GM18858 (cell line): ENCODE data around the gene CSNK1G3.
"Not testable (repeated sequence)": the region's sequence is repeated elsewhere in the genome, so short reads cannot be mapped to it uniquely, and the experiment has no call there.

Source experiments
- ATAC-seq: cut with Tn5 transposase; IDR thresholded peaks from one replicate; pipeline ENCODE4 v1.9.1; 2021; ENCODE audit not compliant: unreplicated experiment

CSNK1G3 gene

DNA sequence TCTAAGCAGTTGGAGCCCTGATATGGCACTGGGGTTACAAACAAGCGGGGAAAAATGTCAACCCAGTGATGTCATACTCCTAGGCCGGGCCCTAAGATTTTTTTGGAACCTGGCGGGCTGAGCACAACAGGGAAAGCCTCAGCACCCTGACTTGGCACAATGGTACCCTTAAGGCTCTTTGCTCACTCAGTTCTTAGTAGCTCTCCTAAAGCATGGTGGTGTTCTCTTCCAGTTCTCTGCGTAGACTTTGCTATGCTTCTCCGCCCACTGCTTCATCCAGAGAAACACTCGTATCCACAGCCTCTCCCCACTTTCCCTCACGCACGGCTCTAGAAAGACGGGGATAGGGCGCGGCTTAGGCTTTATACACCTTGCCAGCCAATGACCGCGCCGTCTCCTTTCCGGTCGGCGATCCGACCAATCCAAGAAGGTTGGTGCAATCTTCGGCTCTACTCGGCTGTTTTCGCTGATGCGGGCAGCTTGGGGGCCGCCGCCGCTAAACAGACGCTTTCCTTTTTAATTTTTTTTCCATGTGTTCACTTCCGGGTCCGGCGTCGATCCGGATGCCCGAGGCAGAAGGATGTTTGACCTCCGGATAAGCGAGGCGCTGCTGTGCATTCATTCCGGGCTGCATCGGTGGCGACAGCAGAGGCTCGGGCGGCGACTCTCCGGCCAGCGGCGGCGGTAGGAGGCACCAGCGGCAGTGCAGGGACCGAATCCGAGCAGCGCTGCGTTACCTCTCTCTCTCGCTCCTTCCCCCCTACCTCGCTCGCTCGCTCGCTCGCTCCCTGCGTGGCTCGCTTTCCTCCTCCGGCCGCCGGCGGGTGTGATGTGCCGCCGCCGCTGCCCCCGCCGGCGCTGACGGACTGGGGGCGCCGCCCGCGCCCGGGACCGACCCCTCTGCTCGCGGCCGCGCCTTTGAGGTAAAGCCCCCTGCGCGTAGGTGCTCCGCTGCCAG lies at the start of gene CSNK1G3:
Gene CSNK1G3, plus strand, starts transcription at position 530 of the 958 bp plus-strand sequence. CDS start 33,487 bp downstream, outside the sequence.
- ATAC-seq, result peak; percentile 91

DNA sequence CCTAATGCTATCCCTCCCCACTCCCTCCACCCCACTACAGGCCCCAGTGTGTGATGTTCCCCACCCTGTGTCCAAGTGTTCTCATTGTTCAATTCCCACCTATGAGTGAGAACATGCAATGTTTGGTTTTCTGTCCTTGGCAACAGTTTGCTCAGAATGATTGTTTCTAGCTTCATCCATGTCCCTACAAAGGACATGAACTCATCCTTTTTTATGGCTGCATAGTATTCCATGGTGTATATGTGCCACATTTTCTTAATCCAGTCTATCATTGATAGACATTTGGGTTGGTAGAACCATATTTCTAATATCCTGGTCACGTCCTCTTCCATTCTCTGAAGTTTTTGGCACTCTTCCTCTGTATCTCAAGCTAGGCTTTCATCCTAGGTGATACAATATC lies 45.1 kb upstream of the CSNK1G3 start:
- not testable (repeated sequence) for ATAC-seq

DNA sequence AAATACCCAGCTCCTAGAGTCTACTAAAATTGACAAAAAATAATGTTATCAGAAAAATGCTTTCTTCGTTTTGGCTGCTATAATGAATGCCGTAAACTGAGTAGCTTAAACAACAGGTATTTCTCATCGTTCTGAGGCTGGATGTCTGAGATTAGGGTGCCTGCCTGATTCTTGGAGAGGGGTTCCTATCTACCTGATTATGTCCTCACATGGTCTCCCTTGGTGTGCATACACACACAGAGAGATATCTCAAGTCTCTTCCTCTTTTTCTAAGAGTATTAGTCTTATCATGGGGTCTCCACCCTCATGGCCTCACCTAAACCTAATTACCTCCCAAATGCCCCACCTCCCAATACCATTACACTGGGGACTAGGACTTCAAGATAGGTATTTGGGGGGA lies 40.6 kb upstream of the CSNK1G3 start:
- no peak for ATAC-seq

DNA sequence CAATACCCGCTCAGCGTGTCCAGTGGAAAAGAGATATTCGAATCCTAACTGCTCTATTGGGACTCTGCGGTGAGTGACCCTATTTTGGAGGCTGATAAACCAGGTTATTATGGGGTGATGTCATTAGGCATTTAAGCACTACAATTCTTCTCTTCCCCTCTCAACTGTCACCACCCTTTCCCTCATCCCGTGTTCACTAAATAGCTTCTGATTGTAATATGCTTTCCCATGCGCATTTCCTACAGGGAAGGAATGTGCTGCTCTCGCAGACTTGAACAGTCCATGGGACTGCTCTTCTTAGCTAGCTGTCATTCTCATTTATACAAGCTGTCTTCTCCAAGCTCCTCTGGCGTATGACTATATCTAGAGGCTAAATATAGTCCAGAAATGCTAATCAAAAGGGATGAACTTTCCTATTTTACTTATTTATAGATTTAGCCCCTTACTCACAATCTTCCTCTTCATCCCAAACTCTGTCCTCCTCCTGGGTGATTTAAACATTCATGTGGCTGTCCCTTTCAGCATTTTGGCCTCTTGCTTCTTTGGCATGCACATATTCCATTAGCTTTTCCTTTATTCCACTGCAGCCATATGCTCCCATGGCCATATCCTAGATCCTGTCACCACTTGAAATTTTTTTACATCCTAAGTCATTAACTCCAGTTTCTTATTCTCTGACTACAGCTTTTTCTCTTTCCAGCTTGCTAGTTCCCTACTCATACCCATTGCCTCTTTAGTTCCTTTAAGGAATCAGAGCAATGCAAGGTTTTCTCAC lies 39.6 kb upstream of the CSNK1G3 start:
- ATAC-seq, result no peak

DNA sequence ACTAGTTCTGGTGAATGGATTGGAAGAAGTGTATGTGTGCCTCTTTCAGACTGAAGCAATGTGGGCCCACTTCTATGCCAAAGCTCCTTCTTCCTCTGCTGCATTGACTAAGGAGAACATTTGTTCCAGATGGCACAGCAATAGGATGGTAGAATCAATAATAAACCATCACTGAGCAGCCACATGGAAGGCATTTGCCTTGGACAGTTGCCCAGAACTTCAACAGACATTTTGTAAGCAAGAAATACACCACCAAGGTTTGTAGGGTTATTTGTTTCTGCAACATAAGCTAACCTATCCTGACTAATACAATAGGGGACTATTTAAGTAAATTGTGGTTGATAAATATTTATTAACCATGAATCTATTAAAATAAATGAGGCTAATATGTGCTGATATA lies 37.7 kb upstream of the CSNK1G3 start:
- no peak for ATAC-seq

DNA sequence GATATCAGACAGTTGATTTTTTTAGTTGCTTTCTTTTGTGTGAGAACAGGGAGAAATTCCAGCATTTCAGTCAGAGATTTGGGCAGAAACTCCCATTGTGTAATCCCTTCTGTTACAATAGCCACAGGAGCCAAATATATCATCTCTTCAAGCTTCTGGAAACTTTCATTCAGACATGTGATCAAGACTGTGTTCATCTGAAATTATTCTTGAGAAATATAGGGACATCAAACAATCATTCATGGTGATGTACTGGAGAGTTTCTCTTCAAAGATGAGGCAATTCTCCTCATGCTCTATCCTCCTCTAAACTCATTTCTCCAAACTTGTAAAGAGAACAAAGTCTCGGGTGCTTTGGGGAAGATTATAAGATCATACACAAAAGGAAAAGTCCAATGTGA lies 35.2 kb upstream of the CSNK1G3 start:
- no peak for ATAC-seq

DNA sequence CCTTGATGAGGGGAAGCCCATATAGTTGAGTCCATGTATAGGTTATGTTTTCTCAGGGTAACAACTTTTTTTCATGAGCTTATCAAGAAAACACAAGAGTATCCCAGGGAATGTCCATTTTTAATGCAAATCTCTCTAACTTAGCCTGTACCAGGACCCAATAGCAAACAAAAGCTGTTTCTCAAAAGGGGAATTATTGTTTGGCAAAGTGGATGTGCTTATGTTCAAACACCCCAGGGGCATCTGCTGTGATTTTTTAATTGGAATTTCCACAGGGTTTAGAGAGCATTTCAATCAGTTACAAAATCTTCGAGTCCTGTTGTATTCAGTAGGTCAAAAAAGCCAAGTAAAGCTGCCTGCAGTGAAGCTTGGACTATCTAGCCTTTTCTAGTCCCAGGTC lies 33.4 kb upstream of the CSNK1G3 start:
- ATAC-seq, result no peak

DNA sequence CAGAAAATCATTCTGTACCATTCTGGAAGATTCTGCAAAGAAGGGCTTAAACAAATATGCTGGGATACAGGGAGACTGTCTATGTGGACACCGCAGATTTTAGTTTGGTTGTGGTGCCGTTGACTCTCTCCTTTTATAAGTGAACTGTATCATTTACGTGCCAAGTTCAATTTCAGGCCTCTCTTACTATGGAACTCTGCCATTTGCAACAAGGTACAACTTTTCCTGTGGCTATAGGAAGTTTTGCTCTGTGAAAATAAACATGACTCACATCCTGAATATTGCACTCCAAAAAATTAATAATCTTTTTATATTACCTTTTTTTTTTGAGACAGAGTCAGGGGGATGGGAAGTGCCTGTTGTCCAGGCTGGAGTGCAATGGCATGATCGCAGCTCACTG lies 29.7 kb upstream of the CSNK1G3 start:
- ATAC-seq, result no peak

DNA sequence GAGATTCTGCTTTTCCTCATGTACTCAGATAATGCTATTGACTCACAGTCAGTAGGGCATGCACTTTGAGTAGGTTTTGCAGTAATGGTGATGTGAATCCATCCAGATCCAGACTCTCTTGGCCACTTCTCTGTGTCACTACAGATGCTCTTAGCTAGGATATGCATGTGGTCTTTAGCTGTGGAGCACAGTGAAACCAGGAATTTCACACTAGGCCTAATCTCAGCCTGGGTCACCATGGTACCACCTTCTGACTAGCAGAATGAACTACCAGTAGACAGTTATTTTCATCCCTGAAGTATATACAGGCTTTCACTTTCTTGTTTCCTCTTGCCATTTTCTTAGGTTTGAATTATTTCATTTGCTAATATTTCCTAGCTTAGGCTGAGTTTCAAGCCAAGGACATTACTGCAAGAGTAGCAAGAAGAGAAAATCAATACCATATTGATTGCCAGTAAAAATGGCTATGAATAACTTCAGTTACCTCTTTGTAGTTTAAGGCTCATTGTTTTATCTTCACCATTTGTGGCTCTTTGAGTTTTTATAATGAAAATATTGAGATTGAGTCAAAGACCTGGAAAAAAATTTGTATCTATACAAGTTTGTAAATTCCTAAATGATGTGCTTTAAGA lies 28.4 kb upstream of the CSNK1G3 start:
- no peak for ATAC-seq

DNA sequence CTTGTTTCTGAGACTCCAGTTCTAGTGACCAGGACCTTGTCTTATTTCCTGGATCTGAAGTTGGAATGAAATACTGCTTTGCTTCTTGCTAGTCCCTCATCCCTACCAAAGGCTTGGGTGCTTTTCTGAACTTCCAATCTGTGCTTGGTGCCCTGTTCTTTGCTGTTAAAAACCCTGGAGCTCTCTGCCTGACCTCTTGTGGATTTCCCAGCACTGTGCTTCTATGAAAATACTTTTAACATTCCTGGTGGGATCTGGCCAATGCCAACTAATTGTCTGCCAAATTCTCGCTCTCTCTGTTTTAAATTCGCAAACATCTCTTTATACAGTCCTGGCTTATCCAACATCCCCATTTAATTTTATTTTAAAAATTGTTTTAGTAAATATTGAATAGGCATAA lies 26.7 kb upstream of the CSNK1G3 start:
- ATAC-seq, result no peak

DNA sequence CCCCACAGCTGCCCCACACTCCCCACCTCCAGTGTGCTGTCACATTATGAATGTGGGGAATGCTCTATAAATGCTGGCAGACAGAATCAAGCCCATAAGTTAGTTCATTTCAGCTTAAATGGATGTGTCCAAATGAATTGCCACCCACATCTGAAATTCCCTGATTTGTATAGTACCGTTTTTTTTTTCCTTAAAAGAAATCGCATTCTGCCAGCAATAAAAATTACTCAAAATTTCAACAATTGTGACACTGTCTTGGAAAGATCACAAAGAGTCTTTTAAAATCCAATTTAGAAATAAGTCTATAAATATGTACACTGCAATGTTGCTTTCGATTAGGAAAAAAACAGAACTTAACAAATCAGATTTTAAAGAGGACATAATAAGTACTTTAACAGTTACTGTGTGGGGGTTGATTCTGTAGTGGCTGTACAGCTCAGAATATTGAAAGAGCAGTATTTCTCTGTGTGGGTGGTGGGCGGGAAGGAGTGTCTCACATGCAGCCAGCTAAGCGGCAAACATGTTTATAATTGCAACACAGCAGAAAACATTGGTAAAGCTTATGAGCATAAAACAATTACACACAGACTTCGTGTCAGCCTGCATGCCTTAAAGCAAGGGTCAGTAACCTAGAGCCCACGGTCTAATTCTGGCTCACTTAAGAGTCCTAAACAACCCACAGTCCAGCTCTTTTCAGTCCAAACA lies 24.9 kb upstream of the CSNK1G3 start:
- ATAC-seq, result no peak

DNA sequence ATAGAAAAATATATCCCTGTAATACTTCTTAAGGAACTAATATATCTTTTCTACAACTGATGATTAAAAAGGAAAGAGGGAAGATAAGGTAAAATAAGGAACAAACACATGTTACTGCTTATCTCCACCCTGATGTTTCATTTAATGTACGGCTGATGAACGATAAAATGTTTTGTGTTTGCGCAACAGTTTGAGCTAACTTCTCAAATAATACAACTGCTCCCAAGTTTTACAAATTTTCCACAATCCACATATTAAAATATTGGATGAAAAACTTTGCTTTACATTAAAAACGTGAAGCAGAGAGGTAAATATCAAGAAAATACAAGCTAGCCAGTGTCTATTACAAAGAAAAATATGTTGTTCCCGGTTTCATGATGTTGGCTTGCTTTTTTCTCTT lies 21.0 kb upstream of the CSNK1G3 start:
- no peak for ATAC-seq

DNA sequence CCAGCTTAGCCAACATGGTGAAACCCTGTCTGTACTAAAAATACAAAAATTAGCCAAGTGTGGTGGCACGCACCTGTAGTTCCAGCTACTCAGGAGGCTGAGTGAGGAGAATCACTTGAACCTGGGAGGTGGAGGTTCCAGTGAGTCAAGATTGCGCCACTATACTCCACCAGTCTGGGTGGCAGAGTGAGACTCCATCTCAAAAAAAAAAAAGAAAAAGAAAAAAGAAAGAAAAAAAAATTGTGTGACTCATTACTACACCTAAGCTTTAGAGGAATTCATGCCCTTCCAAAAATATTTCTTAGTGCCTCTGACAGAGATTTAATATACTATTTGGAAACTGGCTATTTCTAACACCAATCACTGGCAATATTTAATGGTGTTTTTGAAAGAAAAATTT lies 16.8 kb upstream of the CSNK1G3 start:
- ATAC-seq, result not testable (repeated sequence)

DNA sequence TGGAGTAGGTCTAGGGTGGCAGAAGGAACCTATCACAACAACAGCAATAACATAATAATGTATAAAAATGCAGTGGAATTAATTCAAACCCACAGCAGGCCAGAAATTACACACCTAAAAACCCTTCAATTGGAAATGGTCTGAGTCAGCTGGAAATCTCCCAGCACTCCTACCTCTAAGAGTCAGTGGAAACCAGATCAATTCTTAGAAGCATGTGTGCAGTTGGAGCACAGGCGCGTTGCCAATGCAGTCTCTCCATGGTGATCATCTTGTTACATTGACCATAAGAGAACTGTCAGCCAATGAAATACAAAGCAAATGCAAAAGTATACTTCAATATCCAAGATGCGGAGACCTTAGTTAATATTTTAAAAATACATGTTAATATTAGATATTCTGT lies 15.1 kb upstream of the CSNK1G3 start:
- no peak for ATAC-seq

DNA sequence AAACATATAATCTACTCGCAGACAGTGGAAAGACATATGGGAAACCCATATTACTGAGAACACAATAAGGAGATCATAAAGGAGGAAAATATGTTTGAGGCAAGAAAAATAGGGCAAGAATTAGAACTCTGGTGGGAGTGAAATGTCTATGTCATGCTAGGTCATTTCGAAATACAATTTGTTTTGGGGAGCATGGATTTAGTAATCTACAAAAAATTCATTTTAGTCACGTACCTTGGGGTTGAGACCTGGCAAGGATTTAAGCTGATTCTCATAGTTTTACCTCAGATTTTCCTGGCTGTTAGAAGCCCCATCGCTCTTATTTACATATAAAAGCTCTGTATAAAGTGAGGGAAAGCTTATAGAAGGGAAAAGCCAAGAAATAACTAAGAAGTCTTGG lies 11.5 kb upstream of the CSNK1G3 start:
- no peak for ATAC-seq

DNA sequence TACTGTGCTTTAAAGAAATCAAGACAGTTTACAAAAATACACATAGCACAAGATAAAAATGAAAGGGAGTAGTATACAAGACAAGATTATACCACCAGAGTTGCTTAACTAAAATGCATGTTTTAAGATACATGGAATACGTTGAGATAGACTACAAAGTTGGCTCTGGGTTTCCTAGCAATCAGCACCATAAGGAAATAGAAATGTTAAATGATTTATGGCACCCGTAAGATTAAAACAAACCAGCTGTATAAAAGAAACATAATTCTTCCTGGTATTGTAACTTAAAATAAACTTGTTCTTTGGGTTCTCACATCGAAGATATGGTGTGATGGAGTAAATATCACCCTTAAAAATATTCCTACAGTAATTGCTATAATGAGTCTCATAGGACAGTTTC lies 9.9 kb upstream of the CSNK1G3 start:
- no peak for ATAC-seq

DNA sequence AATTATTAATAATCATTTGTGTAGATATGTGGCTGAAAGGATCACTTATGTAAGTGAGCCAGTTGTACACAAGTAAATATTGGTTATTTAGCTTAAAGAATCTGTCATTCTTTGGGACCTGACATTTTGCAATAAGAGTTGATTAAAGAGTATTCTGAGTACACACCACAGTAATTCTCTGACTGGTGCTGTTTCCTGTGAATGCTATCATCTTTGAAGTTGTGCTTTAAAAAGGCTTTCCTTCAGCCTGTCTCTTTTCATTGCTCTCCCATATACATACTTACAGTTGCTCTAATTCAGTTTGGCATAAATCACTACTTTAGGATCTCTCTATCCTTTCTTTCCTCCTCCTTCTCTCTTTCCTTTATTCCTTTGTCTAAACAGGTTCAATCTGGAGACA lies 8.7 kb upstream of the CSNK1G3 start:
- no peak for ATAC-seq

DNA sequence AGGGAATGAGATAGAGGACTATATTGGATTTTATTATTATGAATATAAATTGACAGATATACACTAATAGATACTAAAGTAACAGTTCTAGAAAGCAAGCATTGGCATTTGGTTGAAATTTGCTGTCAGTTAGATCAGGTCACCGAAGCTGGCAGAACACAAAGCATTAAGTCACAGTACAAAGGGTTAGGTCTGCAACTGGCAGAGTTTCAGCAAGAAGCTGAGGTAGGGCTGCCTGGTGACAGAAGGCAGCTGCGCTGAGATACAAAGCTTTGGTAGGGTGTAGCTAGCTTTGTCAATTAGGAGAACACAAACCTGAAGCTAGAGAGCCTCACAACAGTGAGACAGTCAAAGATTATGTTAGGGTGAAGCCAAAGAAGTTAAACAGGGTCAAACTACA lies 6.3 kb upstream of the CSNK1G3 start:
- ATAC-seq, result no peak

DNA sequence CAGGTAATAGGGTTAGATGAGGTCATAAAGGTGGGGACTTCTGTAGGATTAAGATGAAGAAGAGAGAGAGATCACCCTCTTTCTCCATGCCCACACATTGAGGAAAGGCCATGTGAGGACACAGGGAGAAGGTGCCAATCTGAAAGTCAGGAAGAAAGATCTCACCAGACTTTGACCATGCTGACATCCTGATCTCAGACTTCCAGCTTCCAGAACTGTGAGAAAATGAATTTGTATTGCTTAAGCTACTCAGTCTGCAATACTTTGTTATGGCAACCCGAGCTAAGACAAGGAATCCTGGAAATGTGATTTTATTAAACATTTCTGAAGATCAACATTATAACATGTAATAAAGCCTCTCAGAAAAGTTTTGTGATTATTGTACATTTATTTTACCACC lies 3.5 kb upstream of the CSNK1G3 start:
- ATAC-seq, result no peak

DNA sequence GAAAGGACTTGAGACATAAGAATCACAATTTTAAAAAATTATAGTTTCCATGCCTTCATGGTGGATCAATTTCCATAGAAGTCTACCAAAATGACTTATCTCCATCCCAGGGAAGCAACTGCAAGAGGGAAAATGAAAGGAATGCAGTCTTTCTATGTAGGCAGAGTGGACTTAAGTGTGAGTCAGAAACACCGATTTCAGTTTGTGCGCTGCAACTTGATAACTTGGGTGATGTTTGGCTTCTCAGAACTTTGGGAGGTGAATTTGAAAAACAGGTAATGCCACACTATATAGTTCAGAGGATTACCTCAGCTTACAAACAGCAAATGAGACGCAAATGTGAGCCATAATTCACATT lies 708 bp upstream of the CSNK1G3 start:
- no peak for ATAC-seq
